Measurements from ENCODE around the gene TOP2B.

The TOP2B gene

GRCh38 chr3:25547943-25548674 is 116.6 kb downstream of the TOP2B start:
- Histone ChIP-seq H3K4me1 (ENCODE audit: insufficient read depth, low read length) (no peaks in the 10 kb centered on the region), H3K4me3 (ENCODE audit: low read depth in 1 of 2, low read length in 2 of 2) (no peak overlapping the region), H3K27me3 (ENCODE audit: control insufficient read depth in 1 of 2, insufficient read depth in 2 of 2, low read length in 2 of 2) (no peaks in the 10 kb centered on the region), H3K9ac (ENCODE audit: low read length) (no peak overlapping the region), H3K9me3 (ENCODE audit: low read length) (no peaks in the 10 kb centered on the region), H3K36me3 (ENCODE audit: insufficient read depth, low read length) (no peaks in the 10 kb centered on the region), H3K27ac (ENCODE audit: low read depth, low read length) (no peak overlapping the region)
